ENCODE measurements around the gene TEAD1. TPM values are rescaled to one million over a fixed set of nuclear protein-coding genes. Genes with fewer than 3 reads are reported as not detected.

Gene TEAD1
- total RNA-seq, 1 donor from 2014 or later, result 62.5 TPM

DNA sequence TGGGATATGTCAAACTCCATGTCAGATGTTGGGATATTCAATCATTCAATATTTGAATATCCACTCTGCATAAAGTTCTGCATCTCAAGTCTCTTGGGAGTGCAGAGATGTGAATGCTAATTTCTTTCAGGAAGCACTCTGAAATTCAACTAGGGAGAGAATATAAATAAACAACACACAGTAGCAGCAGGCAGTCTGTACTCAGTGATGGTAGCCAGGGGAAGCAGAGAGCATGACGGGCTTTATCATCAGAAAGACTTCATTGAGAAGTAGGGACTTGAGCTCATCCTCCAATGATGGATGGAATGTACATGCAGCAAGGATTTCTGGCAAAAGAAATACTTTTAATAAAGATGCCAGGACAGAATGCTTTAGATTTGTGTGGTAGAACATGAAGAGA lies 9.8 kb upstream of the TEAD1 start:
- Mint-ChIP-seq H3K27ac (ENCODE audit: unreplicated experiment) (no peak overlapping the region), H3K36me3 (ENCODE audit: unreplicated experiment) (peaks cover 5% of the 10 kb centered on the region), H3K4me1 (ENCODE audit: low read depth, unreplicated experiment) (no peaks in the 10 kb centered on the region), H3K9me3 (ENCODE audit: unreplicated experiment) (no peaks in the 10 kb centered on the region), H3K27me3 (ENCODE audit: unreplicated experiment) (no peaks in the 10 kb centered on the region), H3K4me3 (ENCODE audit: unreplicated experiment) (no peak overlapping the region)
- TF ChIP-seq CTCF (IDR thresholded peaks at IDR 0.05; ENCODE audit: partially characterized antibody, unreplicated experiment), result no peak
- DNase-seq, result no peak

DNA sequence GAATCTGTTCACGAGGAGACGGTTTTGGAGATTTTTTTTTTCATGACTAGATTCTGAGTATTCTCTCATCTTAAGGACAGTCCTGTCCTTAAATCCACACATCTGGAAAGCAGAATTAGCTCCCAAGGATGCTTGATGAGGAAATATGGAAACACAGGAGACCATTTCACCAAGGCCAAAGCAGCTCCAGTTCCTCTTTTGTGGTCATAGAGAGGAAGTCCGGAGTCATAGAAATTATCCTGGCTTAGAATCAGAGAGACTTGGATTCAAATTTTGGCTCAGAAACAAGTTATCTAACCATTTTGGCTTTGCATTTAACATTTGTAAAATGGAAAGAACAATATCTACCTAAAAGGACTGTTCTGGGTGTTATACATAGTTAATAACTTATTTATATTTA lies 7.3 kb upstream of the TEAD1 start:
- no peak overlapping the region for H3K4me3 Mint-ChIP-seq (ENCODE audit: unreplicated experiment)
- peaks cover 1% of the 10 kb centered on the region for H3K27me3 Mint-ChIP-seq (ENCODE audit: unreplicated experiment)
- no peaks in the 10 kb centered on the region for H3K9me3 Mint-ChIP-seq (ENCODE audit: unreplicated experiment)
- H3K4me1 Mint-ChIP-seq (ENCODE audit: low read depth, unreplicated experiment), result no peaks in the 10 kb centered on the region
- no peaks in the 10 kb centered on the region for H3K36me3 Mint-ChIP-seq (ENCODE audit: unreplicated experiment)
- no peak for TF ChIP-seq CTCF (IDR thresholded peaks at IDR 0.05; ENCODE audit: partially characterized antibody, unreplicated experiment)
- no peak overlapping the region for H3K27ac Mint-ChIP-seq (ENCODE audit: unreplicated experiment)
- DNase-seq, result no peak

GRCh38 chr11:12667646-12668045 lies 6.6 kb upstream of the TEAD1 start:
- H3K9me3 Mint-ChIP-seq (ENCODE audit: unreplicated experiment), result no peaks in the 10 kb centered on the region
- H3K27me3 Mint-ChIP-seq (ENCODE audit: unreplicated experiment), result peaks cover 1% of the 10 kb centered on the region
- H3K4me3 Mint-ChIP-seq (ENCODE audit: unreplicated experiment), result no peak overlapping the region
- no peak for DNase-seq
- H3K36me3 Mint-ChIP-seq (ENCODE audit: unreplicated experiment), result no peaks in the 10 kb centered on the region
- no peaks in the 10 kb centered on the region for H3K4me1 Mint-ChIP-seq (ENCODE audit: low read depth, unreplicated experiment)
- no peak for TF ChIP-seq CTCF (IDR thresholded peaks at IDR 0.05; ENCODE audit: partially characterized antibody, unreplicated experiment)
- H3K27ac Mint-ChIP-seq (ENCODE audit: unreplicated experiment), result no peak overlapping the region

- H3K36me3 Mint-ChIP-seq (ENCODE audit: unreplicated experiment), result no peaks in the 10 kb centered on the region
- no peak for DNase-seq
- H3K27ac Mint-ChIP-seq (ENCODE audit: unreplicated experiment), result no peak overlapping the region
- H3K27me3 Mint-ChIP-seq (ENCODE audit: unreplicated experiment), result peaks cover 1% of the 10 kb centered on the region
- H3K4me1 Mint-ChIP-seq (ENCODE audit: low read depth, unreplicated experiment), result no peaks in the 10 kb centered on the region
- TF ChIP-seq CTCF (IDR thresholded peaks at IDR 0.05; ENCODE audit: partially characterized antibody, unreplicated experiment), result no peak
- no peak overlapping the region for H3K4me3 Mint-ChIP-seq (ENCODE audit: unreplicated experiment)
- no peaks in the 10 kb centered on the region for H3K9me3 Mint-ChIP-seq (ENCODE audit: unreplicated experiment)
Measured at GRCh38 chr11:12668166-12668565, 6.1 kb upstream of the TEAD1 start.

- TF ChIP-seq CTCF (IDR thresholded peaks at IDR 0.05; ENCODE audit: partially characterized antibody, unreplicated experiment), result no peak
- H3K4me3 Mint-ChIP-seq (ENCODE audit: unreplicated experiment), result no peak overlapping the region
- no peaks in the 10 kb centered on the region for H3K36me3 Mint-ChIP-seq (ENCODE audit: unreplicated experiment)
- peaks cover 1% of the 10 kb centered on the region for H3K27me3 Mint-ChIP-seq (ENCODE audit: unreplicated experiment)
- H3K9me3 Mint-ChIP-seq (ENCODE audit: unreplicated experiment), result peaks cover 5% of the 10 kb centered on the region
- no peak for DNase-seq
- no peak overlapping the region for H3K27ac Mint-ChIP-seq (ENCODE audit: unreplicated experiment)
- H3K4me1 Mint-ChIP-seq (ENCODE audit: low read depth, unreplicated experiment), result no peaks in the 10 kb centered on the region
Measured at GRCh38 chr11:12669930-12670329, 4.3 kb upstream of the TEAD1 start.
